GM23338 (cell line): ENCODE measurements around the gene PRELP. TPM values are rescaled to one million over a fixed set of nuclear protein-coding genes. Genes with fewer than 3 reads are reported as not detected.

Experiments
- ATAC-seq: fragments of 200-7000 bp; cut with Tn5 transposase; 3 replicates; pipeline ENCODE4 v1.9.1; 2020
- DNase-seq: peaks from one replicate; pipeline ENCODE4 v3.0.0-alpha.2; 2015; ENCODE audit warnings: low spot score
- H2AFZ ChIP-seq: fragments of 200-600 bp; sonication (generic); 2 replicates; pipeline ENCODE4 v1.8.0; 2016; ENCODE audit warnings: antibody characterized with exemption, mild to moderate bottlenecking, moderate library complexity
- H3F3A ChIP-seq: fragments of 200-600 bp; sonication (generic); replicated peaks from 2 replicates; pipeline ENCODE4 v1.8.0; 2017; ENCODE audit warnings: antibody characterized with exemption, mixed run types, low read depth
- H3K27ac ChIP-seq: fragments of 200-600 bp; sonication (generic); 2 replicates; pipeline ENCODE4 v1.6.1; 2016; ENCODE audit warnings: low read depth
- H3K27me3 ChIP-seq: fragments of 200-600 bp; sonication (generic); 2 replicates; pipeline ENCODE4 v1.8.0; 2016; ENCODE audit warnings: mild to moderate bottlenecking, mixed run types, moderate library complexity; ENCODE audit not compliant: insufficient read depth
- H3K36me3 ChIP-seq: fragments of 200-600 bp; sonication (generic); 2 replicates; pipeline ENCODE4 v1.8.0; 2016; ENCODE audit warnings: mild to moderate bottlenecking; ENCODE audit not compliant: insufficient read depth
- H3K4me1 ChIP-seq: fragments of 200-600 bp; sonication (generic); 2 replicates; pipeline ENCODE4 v1.8.0; 2016; ENCODE audit warnings: mild to moderate bottlenecking, moderate library complexity; ENCODE audit not compliant: insufficient read depth
- H3K4me2 ChIP-seq: fragments of 200-600 bp; sonication (generic); 2 replicates; pipeline ENCODE4 v1.7.1; 2017; ENCODE audit warnings: mixed run types
- H3K4me3 ChIP-seq: fragments of 200-600 bp; sonication (generic); 2 replicates; pipeline ENCODE4 v1.6.1; 2016; ENCODE audit warnings: mixed run types
- H3K79me2 ChIP-seq: fragments of 200-600 bp; sonication (generic); replicated peaks from 2 replicates; pipeline ENCODE4 v1.8.0; 2017; ENCODE audit warnings: mild to moderate bottlenecking; ENCODE audit not compliant: insufficient read depth
- H3K9me2 ChIP-seq: fragments of 200-600 bp; sonication (generic); 2 replicates; pipeline ENCODE4 v1.8.0; 2017; ENCODE audit not compliant: insufficient read depth
- H4K20me1 ChIP-seq: fragments of 200-600 bp; sonication (generic); replicated peaks from 2 replicates; pipeline ENCODE4 v1.8.0; 2017; ENCODE audit warnings: mild to moderate bottlenecking; ENCODE audit not compliant: insufficient read depth
- H3K27ac Mint-ChIP-seq: 2 replicates; pipeline ENCODE4 v1.8.0; 2020; ENCODE audit warnings: inconsistent platforms, mild to moderate bottlenecking, moderate library complexity, mixed read lengths
- H3K27me3 Mint-ChIP-seq: 3 replicates; pipeline ENCODE4 v1.8.0; 2022; ENCODE audit warnings: low read depth, mild to moderate bottlenecking, moderate library complexity, mixed read lengths, inconsistent platforms; ENCODE audit not compliant: insufficient read depth, poor library complexity
- H3K36me3 Mint-ChIP-seq: 3 replicates; pipeline ENCODE4 v1.8.0; 2021; ENCODE audit warnings: low read depth, mild to moderate bottlenecking, inconsistent platforms, moderate library complexity, mixed read lengths
- H3K4me1 Mint-ChIP-seq: 3 replicates; pipeline ENCODE4 v1.8.0; 2020; ENCODE audit warnings: mild to moderate bottlenecking, inconsistent platforms, mixed read lengths
- H3K4me3 Mint-ChIP-seq: 3 replicates; pipeline ENCODE4 v1.8.0; 2021; ENCODE audit warnings: moderate library complexity, mild to moderate bottlenecking, inconsistent platforms, mixed read lengths
- H3K9me3 Mint-ChIP-seq: 3 replicates; pipeline ENCODE4 v1.8.0; 2020; ENCODE audit warnings: moderate library complexity, mild to moderate bottlenecking, inconsistent platforms, mixed read lengths
- CREB1 ChIP-seq: fragments of 250-450 bp; sonication (Bioruptor Pico); IDR thresholded peaks from 2 replicates; pipeline ENCODE4 v1.5.0; 2020; ENCODE audit warnings: low read depth, mild to moderate bottlenecking, moderate library complexity
- EZH2 ChIP-seq: fragments of 200-600 bp; sonication (generic); IDR thresholded peaks from one replicate; pipeline ENCODE4 v1.8.0; 2017; ENCODE audit warnings: antibody characterized with exemption, mild to moderate bottlenecking, low read depth; ENCODE audit not compliant: unreplicated experiment
- EZH2phosphoT487 ChIP-seq: fragments of 200-600 bp; sonication (generic); IDR thresholded peaks from one replicate; pipeline ENCODE4 v1.8.1; 2018; ENCODE audit warnings: antibody characterized with exemption; ENCODE audit not compliant: unreplicated experiment
- JUNB ChIP-seq: IDR thresholded peaks from one replicate; pipeline ENCODE4 v1.6.1; 2016; ENCODE audit warnings: antibody characterized with exemption; ENCODE audit not compliant: unreplicated experiment
- NANOG ChIP-seq: IDR thresholded peaks from 2 replicates; pipeline ENCODE4 v1.6.1; 2016; ENCODE audit warnings: antibody characterized with exemption, borderline replicate concordance
- POLR2AphosphoS5 ChIP-seq: IDR thresholded peaks from 2 replicates; pipeline ENCODE4 v1.6.1; 2016; ENCODE audit warnings: antibody characterized with exemption, low read depth
- REST ChIP-seq: IDR thresholded peaks from one replicate; pipeline ENCODE4 v1.6.1; 2018; ENCODE audit warnings: antibody characterized with exemption; ENCODE audit not compliant: unreplicated experiment
- STAT1 ChIP-seq: IDR thresholded peaks from one replicate; pipeline ENCODE4 v1.6.1; 2016; ENCODE audit warnings: antibody characterized with exemption; ENCODE audit not compliant: unreplicated experiment
- ZNF114 ChIP-seq: fragments of 250-450 bp; sonication (Bioruptor Pico); IDR thresholded peaks from 2 replicates; pipeline ENCODE4 v1.5.0; 2020; ENCODE audit warnings: mild to moderate bottlenecking, moderate library complexity
- ZNF331 ChIP-seq: fragments of 250-450 bp; sonication (Bioruptor Pico); IDR thresholded peaks from 2 replicates; pipeline ENCODE4 v1.5.0; 2020; ENCODE audit warnings: low read depth, mild to moderate bottlenecking, moderate library complexity
- ZNF462 ChIP-seq: fragments of 250-450 bp; sonication (Bioruptor Pico); IDR thresholded peaks from 2 replicates; pipeline ENCODE4 v1.5.0; 2020; ENCODE audit warnings: mild to moderate bottlenecking, moderate library complexity
- polyA plus RNA-seq: library from polyadenylated mRNA; unstranded; fragments of >200 nt; fragmentation: Nextera tagmentation; extraction: Ambion mirVana; gene quantifications from 2 replicates; pipeline ENCODE4 v1.2.1, GENCODE V29; 2016
- total RNA-seq: library from RNA; depleted of rRNA; stranded (reverse); fragments of >200 nt; shearing (Covaris generic); gene quantifications from 2 replicates; pipeline ENCODE4 v1.2.3, GENCODE V29; 2014
- TF ChIP-seq, protein P1 (sequence below): IDR thresholded peaks from 2 replicates; pipeline ENCODE4 v1.6.1; 2016; ENCODE audit warnings: antibody characterized with exemption
- TF ChIP-seq, protein P2 (sequence below), 2 experiments: fragments of 200-600 bp in 1 of 2; sonication (generic) in 1 of 2; conservative IDR thresholded peaks; 2 replicates each; pipeline versions ENCODE4 v1.5.1 to v1.6.1; 2016 to 2017; ENCODE audit warnings: antibody characterized with exemption in 2 of 2, low read depth in 2 of 2, mild to moderate bottlenecking in 2 of 2, moderate library complexity in 1 of 2

The PRELP gene
- total and polyA plus RNA-seq, 2 experiments from 2014 or later: 0.03 TPM

GRCh38 chr1:203497269-203497777 lies 21.7 kb downstream of the PRELP start:
- TF ChIP-seq POLR2AphosphoS5 (no peak), REST (no peak), NANOG (no peak), ZNF331 (no peak), ZNF462 (CRISPR knock-in tag) (no peak), ZNF114 (CRISPR knock-in tag) (no peak), STAT1 (no peak), CREB1 (CRISPR knock-in tag) (no peak), JUNB (no peak), EZH2phosphoT487 (no peak), EZH2 (no peak)
- TF ChIP-seq, protein P1, sequence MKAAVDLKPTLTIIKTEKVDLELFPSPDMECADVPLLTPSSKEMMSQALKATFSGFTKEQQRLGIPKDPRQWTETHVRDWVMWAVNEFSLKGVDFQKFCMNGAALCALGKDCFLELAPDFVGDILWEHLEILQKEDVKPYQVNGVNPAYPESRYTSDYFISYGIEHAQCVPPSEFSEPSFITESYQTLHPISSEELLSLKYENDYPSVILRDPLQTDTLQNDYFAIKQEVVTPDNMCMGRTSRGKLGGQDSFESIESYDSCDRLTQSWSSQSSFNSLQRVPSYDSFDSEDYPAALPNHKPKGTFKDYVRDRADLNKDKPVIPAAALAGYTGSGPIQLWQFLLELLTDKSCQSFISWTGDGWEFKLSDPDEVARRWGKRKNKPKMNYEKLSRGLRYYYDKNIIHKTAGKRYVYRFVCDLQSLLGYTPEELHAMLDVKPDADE: no peak
- TF ChIP-seq, protein P2, sequence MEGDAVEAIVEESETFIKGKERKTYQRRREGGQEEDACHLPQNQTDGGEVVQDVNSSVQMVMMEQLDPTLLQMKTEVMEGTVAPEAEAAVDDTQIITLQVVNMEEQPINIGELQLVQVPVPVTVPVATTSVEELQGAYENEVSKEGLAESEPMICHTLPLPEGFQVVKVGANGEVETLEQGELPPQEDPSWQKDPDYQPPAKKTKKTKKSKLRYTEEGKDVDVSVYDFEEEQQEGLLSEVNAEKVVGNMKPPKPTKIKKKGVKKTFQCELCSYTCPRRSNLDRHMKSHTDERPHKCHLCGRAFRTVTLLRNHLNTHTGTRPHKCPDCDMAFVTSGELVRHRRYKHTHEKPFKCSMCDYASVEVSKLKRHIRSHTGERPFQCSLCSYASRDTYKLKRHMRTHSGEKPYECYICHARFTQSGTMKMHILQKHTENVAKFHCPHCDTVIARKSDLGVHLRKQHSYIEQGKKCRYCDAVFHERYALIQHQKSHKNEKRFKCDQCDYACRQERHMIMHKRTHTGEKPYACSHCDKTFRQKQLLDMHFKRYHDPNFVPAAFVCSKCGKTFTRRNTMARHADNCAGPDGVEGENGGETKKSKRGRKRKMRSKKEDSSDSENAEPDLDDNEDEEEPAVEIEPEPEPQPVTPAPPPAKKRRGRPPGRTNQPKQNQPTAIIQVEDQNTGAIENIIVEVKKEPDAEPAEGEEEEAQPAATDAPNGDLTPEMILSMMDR (conservative IDR thresholded peaks at IDR 0.05; ENCODE audit: low read depth in 2 of 2): no peak
- no peaks in the 10 kb centered on the region; the same call in 1 of the 2 replicates for H3K4me1 ChIP-seq
- no peak overlapping the region for H2AFZ ChIP-seq
- Mint-ChIP-seq H3K36me3 (no peaks in the 10 kb centered on the region), H3K27me3 (peaks cover 2% of the 10 kb centered on the region), H3K4me1 (peaks cover 15% of the 10 kb centered on the region; the same call in 2 of the 3 replicates), H3K4me3 (no peak overlapping the region), H3K9me3 (no peaks in the 10 kb centered on the region), H3K27ac (no peak overlapping the region)
- DNase-seq (no peak), ATAC-seq (no peak)
- H3F3A ChIP-seq: no peaks in the 10 kb centered on the region
- no peaks in the 10 kb centered on the region for H3K9me2 ChIP-seq
- H3K36me3 ChIP-seq: no peaks in the 10 kb centered on the region
- no peaks in the 10 kb centered on the region for H3K27me3 ChIP-seq
- no peaks in the 10 kb centered on the region for H4K20me1 ChIP-seq
- no peaks in the 10 kb centered on the region for H3K79me2 ChIP-seq
- no peak overlapping the region for H3K4me2 ChIP-seq
- H3K27ac ChIP-seq: no peak overlapping the region
- H3K4me3 ChIP-seq: no peak overlapping the region
